PC-9 (cell line): ENCODE data around the gene DLX4.

ENCODE experiments used
- CTCF ChIP-seq: fragments of 200-600 bp; sonication (generic); conservative IDR thresholded peaks from 2 replicates; pipeline ENCODE4 v1.6.1; 2017; ENCODE audit warnings: mixed run types, antibody characterized with exemption, mild to moderate bottlenecking, moderate library complexity
- EZH2 ChIP-seq: fragments of 200-600 bp; sonication (generic); IDR thresholded peaks from 2 replicates; pipeline ENCODE4 v1.8.0; 2017; ENCODE audit warnings: antibody characterized with exemption, low read depth

- TF ChIP-seq CTCF (no peak), EZH2 (no peak)
Measured at GRCh38 chr17:49992191-49992932, 23.4 kb downstream of the DLX4 start.
